ENCODE results near the gene KRTAP10-12. TPM values are rescaled to one million over a fixed set of nuclear protein-coding genes. Genes with fewer than 3 reads are reported as not detected.

KRTAP10-12 gene
- total RNA-seq, 1 experiment from 2014 or later = not detected

DNA sequence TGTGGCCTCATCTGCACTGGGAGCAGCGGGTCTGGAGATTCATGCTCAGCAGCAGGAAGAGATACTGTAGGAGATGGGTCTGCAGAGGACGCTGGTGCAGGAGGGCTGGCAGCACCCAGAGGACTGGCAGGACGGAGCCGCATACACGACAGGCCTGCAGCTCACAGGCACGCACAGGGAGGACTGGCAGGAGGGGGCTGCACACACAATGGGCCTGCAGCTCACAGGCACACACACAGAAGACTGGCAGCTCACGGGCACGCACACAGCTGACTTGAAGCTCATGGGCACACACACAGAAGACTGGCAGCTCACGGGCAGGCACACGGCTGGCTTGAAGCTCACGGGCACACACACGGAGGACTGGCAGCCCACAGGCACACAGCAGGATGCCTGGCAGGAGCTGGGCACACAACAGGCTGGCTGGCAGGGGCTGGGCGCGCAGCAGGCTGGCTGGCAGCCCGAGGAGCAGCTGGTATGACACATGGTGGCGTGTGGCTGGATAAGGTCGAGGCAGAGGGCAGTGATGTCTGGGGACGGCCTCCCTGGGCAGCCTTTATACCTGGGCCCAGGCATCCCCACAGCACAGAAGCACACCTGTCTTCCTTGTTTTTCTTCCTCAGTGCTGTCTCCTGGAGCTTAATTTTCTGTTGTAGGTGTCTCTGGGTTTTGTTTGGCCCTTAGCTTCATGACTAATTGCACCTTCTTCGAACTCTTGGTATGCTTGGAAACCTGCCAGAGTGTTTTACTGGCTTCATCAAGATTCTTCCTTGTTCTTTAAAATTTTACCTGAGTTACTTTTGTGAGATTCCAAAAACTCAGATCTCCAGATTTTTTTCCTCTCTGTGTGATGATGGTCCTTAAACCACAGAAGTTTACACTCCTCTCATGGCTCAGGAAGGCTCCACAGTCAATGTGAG, 30.3 kb upstream of the KRTAP10-12 start, which contains the start of gene KRTAP12-2:
TSS of gene KRTAP12-2 (minus strand) at position 527 of the 920 bp plus-strand sequence. CDS start at position 486, 41 bp downstream.
- no peak within 1 kb of the TSS for H3K9ac ChIP-seq (ENCODE audit: low read length)
- H4K20me1 ChIP-seq (ENCODE audit: low read length) = no peaks in the 10 kb centered on the region
- H3K79me2 ChIP-seq (ENCODE audit: low read length) = no peaks in the 10 kb centered on the region
- TF ChIP-seq, protein P1, sequence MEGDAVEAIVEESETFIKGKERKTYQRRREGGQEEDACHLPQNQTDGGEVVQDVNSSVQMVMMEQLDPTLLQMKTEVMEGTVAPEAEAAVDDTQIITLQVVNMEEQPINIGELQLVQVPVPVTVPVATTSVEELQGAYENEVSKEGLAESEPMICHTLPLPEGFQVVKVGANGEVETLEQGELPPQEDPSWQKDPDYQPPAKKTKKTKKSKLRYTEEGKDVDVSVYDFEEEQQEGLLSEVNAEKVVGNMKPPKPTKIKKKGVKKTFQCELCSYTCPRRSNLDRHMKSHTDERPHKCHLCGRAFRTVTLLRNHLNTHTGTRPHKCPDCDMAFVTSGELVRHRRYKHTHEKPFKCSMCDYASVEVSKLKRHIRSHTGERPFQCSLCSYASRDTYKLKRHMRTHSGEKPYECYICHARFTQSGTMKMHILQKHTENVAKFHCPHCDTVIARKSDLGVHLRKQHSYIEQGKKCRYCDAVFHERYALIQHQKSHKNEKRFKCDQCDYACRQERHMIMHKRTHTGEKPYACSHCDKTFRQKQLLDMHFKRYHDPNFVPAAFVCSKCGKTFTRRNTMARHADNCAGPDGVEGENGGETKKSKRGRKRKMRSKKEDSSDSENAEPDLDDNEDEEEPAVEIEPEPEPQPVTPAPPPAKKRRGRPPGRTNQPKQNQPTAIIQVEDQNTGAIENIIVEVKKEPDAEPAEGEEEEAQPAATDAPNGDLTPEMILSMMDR (conservative IDR thresholded peaks at IDR 0.05; ENCODE audit: low read depth, low read length) = no peak
- TF ChIP-seq EZH2 (IDR thresholded peaks at IDR 0.05; ENCODE audit: low read length, unreplicated experiment) (no peak), EZH2phosphoT487 (IDR thresholded peaks at IDR 0.05; ENCODE audit: borderline replicate concordance, low read length) (no peak)
- no TSS peak for BruUV-seq (replicated peaks)
- POLR2A ChIA-PET (ENCODE audit: unreplicated experiment) = interaction anchor here (0.6 to 0.7 kb wide), 2 partner anchors 37 to 119 kb away, joined by 3 read pairs; no protein-coding TSS in a partner anchor
- no peak within 1 kb of the TSS for H3K4me3 ChIP-seq (ENCODE audit: low read length)
- peaks cover 4% of the 10 kb centered on the region; the same call in 1 of the 2 replicates for H3K9me3 ChIP-seq (ENCODE audit: low read length)
- H3F3A ChIP-seq (ENCODE audit: low read length, unreplicated experiment) = no peaks in the 10 kb centered on the region
- H3K36me3 ChIP-seq (ENCODE audit: low read depth, low read length) = no peaks in the 10 kb centered on the region; the same call in 1 of the 2 replicates
- H2AFZ ChIP-seq (ENCODE audit: low read length) = no peak within 1 kb of the TSS
- ATAC-seq = peak; percentile 71
- DNase-seq = peak; percentile 61
- no peak within 1 kb of the TSS; the same call in 1 of the 2 replicates for H3K4me2 ChIP-seq (ENCODE audit: low read length)
- H3K4me1 ChIP-seq (ENCODE audit: insufficient read depth, low read length) = peaks cover 11% of the 10 kb centered on the region; the same call in 1 of the 2 replicates
- H3K27me3 ChIP-seq (ENCODE audit: low read length) = no peaks in the 10 kb centered on the region
- H3K9me2 ChIP-seq (replicated peaks; ENCODE audit: low read length) = no peaks in the 10 kb centered on the region
- no peak within 1 kb of the TSS for H3K27ac ChIP-seq (ENCODE audit: low read length)
- CTCF ChIA-PET = no interaction called here
- intact Hi-C loops (cut with micrococcal nuclease) = no loop called here

DNA sequence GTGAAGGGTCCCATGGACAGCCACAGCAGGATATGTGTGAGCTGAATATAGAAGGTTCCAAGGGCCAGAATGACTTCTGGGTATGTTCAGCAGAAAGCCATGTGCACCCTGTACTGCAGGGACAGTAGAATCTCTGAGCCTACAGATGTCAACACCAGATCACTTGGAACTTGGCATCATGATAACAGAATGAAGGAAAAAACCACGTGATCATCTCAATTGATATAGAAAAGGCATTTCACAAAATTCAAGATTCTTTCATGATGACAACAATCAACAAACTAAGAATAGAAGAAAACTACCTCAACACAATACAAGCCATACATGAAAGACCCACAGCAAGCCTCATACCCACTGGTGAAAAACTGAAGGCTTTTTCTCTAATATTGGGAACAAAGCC, 29.4 kb upstream of the KRTAP10-12 start:
- H2AFZ ChIP-seq (ENCODE audit: low read length) = no peak overlapping the region
- H3K9me2 ChIP-seq (replicated peaks; ENCODE audit: low read length) = no peaks in the 10 kb centered on the region
- no peaks in the 10 kb centered on the region for H3K27me3 ChIP-seq (ENCODE audit: low read length)
- ChIA-PET CTCF (no interaction called here), POLR2A (ENCODE audit: unreplicated experiment) (no interaction called here)
- peaks cover 11% of the 10 kb centered on the region; the same call in 1 of the 2 replicates for H3K4me1 ChIP-seq (ENCODE audit: insufficient read depth, low read length)
- H3K79me2 ChIP-seq (ENCODE audit: low read length) = no peaks in the 10 kb centered on the region
- no peak overlapping the region for H3K9ac ChIP-seq (ENCODE audit: low read length)
- H3K9me3 ChIP-seq (ENCODE audit: low read length) = peaks cover 7% of the 10 kb centered on the region; the same call in 1 of the 2 replicates
- intact Hi-C loops (cut with micrococcal nuclease) = no loop called here
- DNase-seq (no peak), ATAC-seq (no peak)
- H3K4me2 ChIP-seq (ENCODE audit: low read length) = no peak overlapping the region
- no peaks in the 10 kb centered on the region for H3F3A ChIP-seq (ENCODE audit: low read length, unreplicated experiment)
- TF ChIP-seq EZH2phosphoT487 (IDR thresholded peaks at IDR 0.05; ENCODE audit: borderline replicate concordance, low read length) (no peak), EZH2 (IDR thresholded peaks at IDR 0.05; ENCODE audit: low read length, unreplicated experiment) (no peak)
- TF ChIP-seq, protein P1 (conservative IDR thresholded peaks at IDR 0.05; ENCODE audit: low read depth, low read length) = no peak
- no peak overlapping the region for H3K4me3 ChIP-seq (ENCODE audit: low read length)
- H4K20me1 ChIP-seq (ENCODE audit: low read length) = no peaks in the 10 kb centered on the region
- BruUV-seq (replicated peaks) = no TSS peak
- H3K27ac ChIP-seq (ENCODE audit: low read length) = no peak overlapping the region
- no peaks in the 10 kb centered on the region; the same call in 1 of the 2 replicates for H3K36me3 ChIP-seq (ENCODE audit: low read depth, low read length)
